Prostate gland (tissue), 2 donors: ENCODE results near the gene DSEL.

Experiments used
- POLR2A ChIP-seq: fragments of 450-650 bp; IDR thresholded peaks from one replicate; pipeline ENCODE4 v1.6.1; 2016; ENCODE audit warnings: antibody characterized with exemption, mild to moderate bottlenecking
- TF ChIP-seq, protein P1 (sequence below), 4 experiments: fragments of 200-600 bp in 2 of 4; fragments of 450-650 bp in 2 of 4; sonication (generic) in 2 of 4; IDR thresholded peaks; 1 replicate in 3 of 4; 2 replicates in 1 of 4; pipeline ENCODE4 v1.5.1; 2016 to 2019; ENCODE audit warnings: antibody characterized with exemption in 4 of 4, mild to moderate bottlenecking in 2 of 4, moderate library complexity in 2 of 4

DNA sequence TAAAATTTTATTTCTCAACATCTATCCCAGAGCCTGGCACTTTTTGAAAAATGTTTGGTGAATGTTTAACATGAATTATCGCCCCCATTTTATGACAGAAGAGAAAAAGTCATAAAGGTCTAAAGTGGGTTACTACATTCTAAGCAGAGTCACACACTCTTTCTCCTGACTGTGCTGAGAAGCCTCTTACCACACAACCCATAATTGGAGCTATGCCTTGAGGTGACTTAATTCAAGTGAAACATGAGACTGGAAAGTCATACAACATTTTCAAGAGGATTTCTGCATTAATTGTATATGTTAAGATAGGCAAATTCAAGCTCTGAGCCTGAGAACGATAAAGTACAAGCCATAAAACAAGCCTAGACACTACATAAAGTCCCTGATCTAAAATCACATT lies 3.1 kb upstream of the DSEL start:
- no peak for TF ChIP-seq POLR2A
- TF ChIP-seq, protein P1, sequence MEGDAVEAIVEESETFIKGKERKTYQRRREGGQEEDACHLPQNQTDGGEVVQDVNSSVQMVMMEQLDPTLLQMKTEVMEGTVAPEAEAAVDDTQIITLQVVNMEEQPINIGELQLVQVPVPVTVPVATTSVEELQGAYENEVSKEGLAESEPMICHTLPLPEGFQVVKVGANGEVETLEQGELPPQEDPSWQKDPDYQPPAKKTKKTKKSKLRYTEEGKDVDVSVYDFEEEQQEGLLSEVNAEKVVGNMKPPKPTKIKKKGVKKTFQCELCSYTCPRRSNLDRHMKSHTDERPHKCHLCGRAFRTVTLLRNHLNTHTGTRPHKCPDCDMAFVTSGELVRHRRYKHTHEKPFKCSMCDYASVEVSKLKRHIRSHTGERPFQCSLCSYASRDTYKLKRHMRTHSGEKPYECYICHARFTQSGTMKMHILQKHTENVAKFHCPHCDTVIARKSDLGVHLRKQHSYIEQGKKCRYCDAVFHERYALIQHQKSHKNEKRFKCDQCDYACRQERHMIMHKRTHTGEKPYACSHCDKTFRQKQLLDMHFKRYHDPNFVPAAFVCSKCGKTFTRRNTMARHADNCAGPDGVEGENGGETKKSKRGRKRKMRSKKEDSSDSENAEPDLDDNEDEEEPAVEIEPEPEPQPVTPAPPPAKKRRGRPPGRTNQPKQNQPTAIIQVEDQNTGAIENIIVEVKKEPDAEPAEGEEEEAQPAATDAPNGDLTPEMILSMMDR (IDR thresholded peaks at IDR 0.05), result no peak
